NCI-H2081 treated with DMSO at 0.1 percent for 48 hours (cell line): ENCODE measurements around the gene ADAM33.

Experiments
- DNase-seq: peaks from one replicate; lab custom pipeline; 2025; lab: John Stamatoyannopoulos, UW

Gene ADAM33

DNA sequence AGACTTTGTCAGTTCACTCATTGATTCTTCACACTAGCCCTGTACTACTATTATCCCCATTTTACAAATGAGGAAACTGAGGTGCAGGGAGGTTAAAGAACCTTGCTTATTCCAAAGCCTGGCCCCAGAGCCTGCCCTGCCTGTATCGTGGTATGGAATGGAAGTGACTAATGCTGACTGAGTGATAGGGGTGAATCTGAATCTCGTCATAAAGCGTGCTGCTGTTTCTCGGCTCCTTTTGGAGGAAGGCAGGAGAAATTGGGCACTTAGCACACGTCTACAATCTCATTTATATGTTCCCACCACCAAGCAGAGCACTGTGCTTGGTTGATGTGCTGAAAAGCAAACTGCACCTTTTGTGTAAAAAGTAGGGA lies 35.8 kb downstream of the ADAM33 start:
- DNase-seq: no peak

DNA sequence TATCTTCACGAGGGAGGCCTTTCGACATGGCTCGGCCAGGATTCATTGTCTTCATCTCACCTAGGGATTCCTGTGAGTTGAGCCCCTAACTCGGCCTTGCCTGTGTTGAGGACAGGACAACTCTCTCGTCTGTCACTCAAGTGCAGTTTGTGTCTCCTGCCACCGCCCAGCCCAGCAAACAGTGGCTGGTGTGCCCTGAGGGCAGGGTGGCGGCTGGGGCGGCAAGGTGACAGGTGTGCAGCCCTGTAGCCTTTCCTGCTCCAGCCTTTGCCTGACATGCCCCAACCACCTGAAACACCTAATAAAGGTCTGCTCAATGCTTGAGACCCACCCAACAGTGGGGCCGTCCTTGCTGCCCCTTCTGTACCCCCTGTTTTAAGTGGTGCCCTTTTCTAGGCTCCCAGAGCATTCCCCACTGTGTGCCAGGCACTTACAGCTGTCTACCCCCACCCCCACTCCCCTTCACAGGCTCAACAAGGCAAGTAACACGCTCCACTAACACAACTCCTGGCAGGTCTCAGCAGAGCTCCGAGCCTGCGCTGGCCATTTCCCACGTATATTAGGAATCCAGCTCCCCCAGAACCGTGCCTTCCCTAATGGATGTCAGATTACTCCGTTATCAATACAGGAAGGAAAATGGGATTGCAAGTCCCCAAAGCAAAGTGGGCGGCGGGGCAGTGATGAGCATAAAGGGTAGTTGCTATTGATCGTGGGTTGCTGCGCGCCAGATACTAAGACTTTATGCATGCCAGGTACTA lies 36.3 kb downstream of the ADAM33 start:
- DNase-seq: no peak

DNA sequence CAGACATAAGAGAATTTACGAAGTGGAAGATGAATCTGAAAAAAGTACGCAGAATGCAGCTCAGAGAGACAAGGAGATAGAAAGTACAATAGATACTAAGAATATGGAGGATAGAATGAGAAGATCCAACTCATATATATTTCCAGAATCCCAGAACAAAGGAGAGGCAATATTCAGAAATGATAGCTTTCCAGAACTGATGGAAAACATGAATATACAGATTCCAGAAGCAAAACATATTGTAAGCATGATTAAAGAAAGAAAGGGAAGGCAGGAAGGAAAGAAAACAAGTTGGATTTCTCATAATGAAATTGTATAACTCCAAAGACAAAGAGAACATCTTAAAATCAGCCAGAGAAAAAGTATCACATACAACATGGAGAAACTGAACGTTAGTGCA lies 41.6 kb downstream of the ADAM33 start:
- no peak for DNase-seq

DNA sequence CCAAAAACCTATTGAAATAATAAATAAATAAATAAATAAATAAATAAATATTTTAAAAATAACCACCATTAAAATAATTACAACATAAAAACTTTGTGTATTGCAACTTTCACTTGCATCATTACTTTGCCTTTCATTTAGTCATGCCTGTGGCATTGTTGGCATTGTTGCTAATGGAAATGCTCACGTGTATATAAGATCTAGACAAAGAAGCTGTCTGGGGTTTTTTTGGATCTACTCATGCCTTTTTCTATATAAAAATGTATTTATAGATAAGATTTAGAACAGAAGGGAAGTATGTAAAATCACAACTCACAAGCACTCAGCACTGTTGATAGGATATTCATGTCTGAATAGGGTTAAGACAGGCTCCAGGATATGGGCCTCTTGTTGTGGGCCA lies 46.5 kb downstream of the ADAM33 start:
- no peak for DNase-seq

DNA sequence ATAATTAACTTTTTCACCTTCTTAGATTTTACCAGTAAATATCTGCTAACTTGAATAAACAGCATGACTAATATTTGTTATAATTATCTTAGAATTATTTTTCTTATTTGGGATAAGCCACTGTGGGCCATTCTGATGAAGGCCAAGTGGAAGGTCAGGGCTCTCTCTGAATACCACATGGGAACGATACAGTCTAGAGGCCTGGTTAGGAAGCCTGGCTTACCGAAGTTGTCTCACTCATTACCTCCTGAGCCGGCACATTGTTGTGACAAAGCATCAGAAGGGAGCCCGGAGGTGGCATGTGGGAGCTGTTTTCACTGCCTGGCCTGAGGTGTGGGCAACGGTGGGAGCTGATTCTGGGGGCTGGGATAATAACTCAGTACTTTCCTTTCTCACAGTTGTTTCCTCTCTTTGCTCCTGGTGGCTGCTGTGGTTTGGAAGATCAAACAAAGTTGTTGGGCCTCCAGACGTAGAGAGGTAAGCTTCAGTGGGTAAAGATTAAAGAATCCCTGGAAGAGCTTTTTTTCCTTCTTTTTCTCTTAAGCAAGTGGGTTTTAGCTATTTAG lies 47.8 kb downstream of the ADAM33 start:
- DNase-seq: no peak

DNA sequence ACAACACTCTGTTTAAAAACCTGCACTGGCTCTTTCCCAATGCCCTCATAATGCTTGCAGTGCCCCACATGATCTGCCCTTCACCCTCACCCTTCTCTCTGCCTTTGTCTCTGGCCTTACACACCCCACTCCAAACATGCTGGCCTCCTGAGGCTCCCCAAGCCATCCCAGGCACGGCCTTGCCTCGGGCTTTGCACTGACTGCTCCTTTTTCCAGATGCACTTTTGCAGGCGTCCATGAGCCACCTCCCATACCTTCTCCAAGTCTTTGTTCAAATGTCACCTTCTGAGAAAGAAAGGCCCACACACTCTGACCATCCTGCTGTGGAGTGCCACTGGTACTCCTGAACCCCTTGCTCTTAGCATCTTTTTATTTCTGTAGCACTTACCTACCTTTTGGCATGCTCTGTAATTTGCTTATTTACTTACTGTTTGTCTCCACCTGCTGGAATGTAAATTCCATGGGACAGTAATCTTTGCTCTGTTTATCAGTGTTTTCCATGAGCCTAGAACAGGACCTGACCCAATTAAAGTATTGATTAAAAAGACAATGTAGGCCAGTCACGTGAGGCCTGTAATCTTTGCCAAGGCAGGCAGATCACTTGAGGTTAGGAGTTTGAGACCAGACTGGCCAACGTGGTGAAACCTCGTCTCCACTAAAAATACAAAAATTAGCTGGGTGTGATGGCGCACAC lies 49.4 kb downstream of the ADAM33 start:
- DNase-seq: no peak

DNA sequence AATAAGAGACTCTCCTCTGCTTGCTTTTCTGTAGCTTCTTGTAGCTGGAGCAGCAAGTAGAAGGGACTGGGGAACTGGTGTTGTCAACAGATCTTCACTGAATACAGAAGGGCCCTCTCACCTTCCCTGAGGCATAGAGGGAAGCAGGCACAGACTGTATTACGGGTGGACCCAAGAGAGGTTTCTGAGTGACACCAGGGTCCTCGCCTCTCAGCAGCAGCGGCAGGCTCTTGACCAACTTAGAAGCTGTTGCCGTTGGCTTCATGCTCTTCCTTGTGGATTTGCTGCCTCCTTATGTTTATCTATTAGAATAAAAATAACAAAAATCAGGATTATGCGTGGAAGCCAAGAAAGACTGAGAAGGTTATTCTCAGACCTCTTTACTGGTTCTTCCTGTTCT lies 50.3 kb downstream of the ADAM33 start:
- DNase-seq: no peak

DNA sequence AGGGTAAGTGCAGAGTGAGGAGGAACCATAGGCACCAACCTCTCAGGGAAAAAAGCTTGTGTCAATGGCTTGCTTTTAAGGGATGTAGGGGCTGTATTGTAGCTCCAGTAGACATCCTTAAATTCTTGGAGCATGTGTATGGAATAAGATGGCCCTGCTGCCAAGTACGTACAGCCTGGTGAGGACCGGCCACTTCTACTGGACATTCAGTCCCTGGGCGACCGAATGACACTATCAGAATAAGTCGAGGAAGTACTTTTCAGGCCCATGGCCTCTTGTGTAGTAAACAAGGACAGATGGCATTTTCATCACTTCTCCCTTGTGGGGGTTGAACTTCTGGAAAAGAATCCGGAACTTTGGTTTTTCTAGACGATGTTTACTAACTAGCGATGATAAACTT lies 51.4 kb downstream of the ADAM33 start:
- DNase-seq: no peak

DNA sequence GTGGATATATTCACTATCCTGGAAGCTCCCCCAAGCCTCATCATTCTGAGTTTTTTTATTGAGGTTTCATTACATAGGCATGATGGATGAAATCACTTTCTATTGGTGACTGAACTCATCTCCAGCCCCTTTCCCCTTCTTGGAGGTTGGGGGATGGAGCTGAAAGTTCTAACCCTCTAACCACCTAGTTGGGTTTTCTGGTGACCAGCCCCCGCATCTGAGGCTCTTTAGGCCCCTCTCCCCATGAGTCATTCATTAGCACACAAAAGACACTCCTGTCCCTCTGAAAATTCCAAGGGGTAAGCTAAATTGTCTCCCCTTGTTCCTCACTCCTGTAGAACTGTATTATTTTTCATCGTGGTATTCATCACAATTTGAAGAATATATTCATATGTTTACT lies 51.9 kb downstream of the ADAM33 start:
- no peak for DNase-seq

DNA sequence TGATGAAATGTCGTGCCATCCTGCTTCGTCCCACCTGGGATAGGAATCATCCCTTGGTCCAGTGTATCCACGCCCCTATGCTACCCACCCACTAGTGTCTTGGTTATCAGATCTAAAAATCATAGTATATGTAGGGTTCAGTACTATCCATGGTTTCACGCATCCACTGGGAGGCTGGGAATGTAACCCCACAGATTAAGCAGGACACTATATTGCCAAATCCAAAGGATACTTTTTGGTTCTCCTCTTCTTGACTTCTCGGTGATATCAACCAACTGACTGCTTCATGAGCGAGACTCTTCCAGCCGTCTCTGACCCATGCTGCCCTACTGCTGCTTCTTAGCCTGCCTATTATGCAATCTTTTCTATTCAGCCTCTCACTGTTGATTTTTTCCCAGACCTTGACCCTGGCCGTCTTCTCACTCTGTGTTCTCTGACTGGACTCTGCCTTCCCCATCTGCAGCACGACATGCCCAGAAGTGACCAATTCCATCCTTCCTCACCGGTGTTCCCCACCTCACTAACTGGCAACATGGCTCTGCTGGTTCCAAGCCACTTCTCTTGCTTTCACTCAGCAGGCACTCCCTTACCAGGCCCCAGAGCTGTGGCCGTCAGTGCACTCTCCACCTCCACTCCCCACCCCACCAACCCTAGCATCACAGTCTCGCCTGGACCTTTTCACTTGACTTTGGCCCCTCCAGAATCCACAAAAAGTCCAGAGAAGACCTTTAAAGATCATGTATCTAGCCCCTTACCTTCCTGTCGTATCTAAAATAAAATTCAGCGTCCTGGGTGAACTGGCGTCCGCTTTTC lies 53.1 kb downstream of the ADAM33 start:
- no peak for DNase-seq

DNA sequence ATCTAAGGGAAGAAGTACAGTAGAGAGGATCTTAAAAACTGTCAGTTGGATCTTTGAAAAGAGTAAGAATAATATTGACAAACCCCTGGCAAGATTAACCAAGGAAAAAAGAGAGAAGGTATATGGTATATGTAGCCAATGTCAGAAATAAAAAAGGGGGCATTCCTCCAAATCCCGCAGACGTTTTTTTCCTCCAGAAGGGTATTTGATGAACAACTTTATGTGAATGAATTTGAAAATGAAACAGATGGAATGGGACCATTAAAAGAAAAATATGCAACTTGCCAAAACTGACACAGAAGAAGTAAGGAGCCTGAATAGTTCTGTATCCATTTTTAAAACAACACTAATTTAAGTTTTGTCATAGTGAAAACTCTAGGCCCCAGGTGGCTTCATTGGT lies 54.3 kb downstream of the ADAM33 start:
- DNase-seq: no peak

DNA sequence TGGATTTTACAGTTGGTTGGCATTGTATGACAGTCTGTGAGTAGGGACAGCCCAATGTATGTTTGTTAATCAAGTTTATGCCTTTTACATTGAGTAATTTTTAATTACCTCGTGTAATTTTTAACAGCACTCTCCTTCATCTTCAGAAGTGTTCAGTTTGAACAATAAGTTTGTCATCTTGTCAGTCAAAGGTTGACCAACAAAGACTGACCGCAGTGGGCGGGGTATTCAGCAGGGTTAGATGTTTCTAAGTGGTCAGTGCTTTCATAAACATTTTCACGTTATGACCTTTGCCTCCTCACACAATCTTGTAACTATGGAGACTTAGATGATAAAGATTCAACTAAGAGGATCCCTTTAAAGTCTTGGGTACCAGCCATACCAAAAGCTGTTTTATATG lies 59.4 kb downstream of the ADAM33 start:
- DNase-seq: no peak

DNA sequence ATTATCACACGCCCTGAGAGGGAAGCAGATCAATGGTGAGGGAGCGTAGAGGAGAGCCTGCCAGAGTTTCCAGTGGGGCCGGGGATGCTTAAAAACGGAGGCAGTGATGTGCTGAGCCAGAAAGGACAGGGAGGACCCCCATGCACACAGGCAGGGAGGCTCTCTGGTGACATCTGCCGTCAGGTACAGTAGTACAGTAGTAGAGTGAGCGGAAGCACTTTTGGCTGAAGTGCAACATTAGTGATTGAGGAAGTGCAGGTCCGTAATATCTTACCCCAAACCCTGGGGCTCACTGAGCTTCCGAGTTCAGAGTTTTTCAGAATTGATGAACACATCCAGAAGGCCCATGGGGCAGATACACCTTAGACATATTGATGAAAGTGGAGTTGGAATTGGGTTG lies 60.7 kb downstream of the ADAM33 start:
- no peak for DNase-seq
